ENCODE measurements around the gene CLOCK.

DNA sequence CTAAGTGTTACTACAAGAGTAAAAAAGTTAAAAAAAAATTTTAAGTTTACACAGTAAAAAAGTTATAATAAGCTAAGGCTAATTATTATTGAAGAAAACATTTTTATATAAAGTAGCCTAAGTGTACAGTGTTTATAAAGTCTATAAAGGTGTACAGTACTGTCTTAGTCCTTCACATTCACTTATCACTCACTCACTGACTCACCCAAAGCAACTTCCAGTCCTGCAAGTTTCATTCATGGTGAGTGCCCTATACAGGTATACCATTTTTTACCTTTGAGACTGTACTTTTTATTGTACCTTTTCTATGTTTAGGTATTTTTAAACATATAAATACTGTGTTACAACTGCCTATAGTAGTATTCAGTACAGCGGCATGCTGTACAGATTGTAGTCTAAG lies 76.7 kb downstream of the CLOCK start:
- no peak for TF ChIP-seq POLR2A (IDR thresholded peaks at IDR 0.05; ENCODE audit: low read depth, low read length)
- TF ChIP-seq POLR2AphosphoS5 (IDR thresholded peaks at IDR 0.05; ENCODE audit: low read depth, low read length): no peak
- no peak for TF ChIP-seq TAF1 (IDR thresholded peaks at IDR 0.05; ENCODE audit: borderline replicate concordance, low read depth, low read length)
